Calu3 (cell line): ENCODE measurements around the gene ERP29. TPM values are rescaled to one million over a fixed set of nuclear protein-coding genes. Genes with fewer than 3 reads are reported as not detected.

Source experiments
- BruUV-seq: library from RNA; stranded (reverse); fragments of 400-500 nt; replicated peaks from 2 replicates; lab custom pipeline; 2021; lab: Mats Ljungman, UMichigan
- CTCF ChIA-PET: fragments of 300-600 bp; sonication (Branson Sonifier 250); formaldehyde crosslinking; loops from one replicate; lab custom pipeline; 2022; ENCODE audit warnings: antibody characterized with exemption; lab: Charles Lee
- DNase-seq: peaks from one replicate; pipeline ENCODE4 v3.0.0; 2022
- H3K27ac Mint-ChIP-seq: one replicate; pipeline ENCODE4 v1.8.0; 2022; ENCODE audit warnings: mixed read lengths; ENCODE audit not compliant: unreplicated experiment
- H3K27me3 Mint-ChIP-seq: one replicate; pipeline ENCODE4 v1.8.0; 2022; ENCODE audit warnings: mixed read lengths; ENCODE audit not compliant: unreplicated experiment
- H3K36me3 Mint-ChIP-seq: one replicate; pipeline ENCODE4 v1.8.0; 2022; ENCODE audit warnings: mild to moderate bottlenecking, moderate library complexity, mixed read lengths; ENCODE audit not compliant: insufficient read depth, unreplicated experiment
- H3K4me1 Mint-ChIP-seq: one replicate; pipeline ENCODE4 v1.8.0; 2022; ENCODE audit warnings: mild to moderate bottlenecking, low read depth, mixed read lengths; ENCODE audit not compliant: unreplicated experiment
- H3K4me3 Mint-ChIP-seq: one replicate; pipeline ENCODE4 v1.8.0; 2022; ENCODE audit warnings: mild to moderate bottlenecking, low read depth, moderate library complexity, mixed read lengths; ENCODE audit not compliant: unreplicated experiment
- H3K9me3 Mint-ChIP-seq: one replicate; pipeline ENCODE4 v1.8.0; 2022; ENCODE audit warnings: low read depth, mixed read lengths; ENCODE audit not compliant: unreplicated experiment
- intact Hi-C: fragments of 100-400 bp; cut with micrococcal nuclease; formaldehyde crosslinking; loops from one replicate; pipeline ENCODE4 v1.10.0; 2022; ENCODE audit not compliant: unreplicated experiment
- total RNA-seq: library from RNA; stranded (reverse); gene quantifications from 2 replicates; pipeline ENCODE4 v1.2.3, GENCODE V29; 2022
- TF ChIP-seq, protein P1 (sequence below): fragments of 200-600 bp; IDR thresholded peaks from one replicate; pipeline ENCODE4 v1.8.0; 2022; ENCODE audit warnings: antibody characterized with exemption; ENCODE audit not compliant: unreplicated experiment

The ERP29 gene
- total RNA-seq, 1 experiment from 2014 or later: 162 TPM

DNA sequence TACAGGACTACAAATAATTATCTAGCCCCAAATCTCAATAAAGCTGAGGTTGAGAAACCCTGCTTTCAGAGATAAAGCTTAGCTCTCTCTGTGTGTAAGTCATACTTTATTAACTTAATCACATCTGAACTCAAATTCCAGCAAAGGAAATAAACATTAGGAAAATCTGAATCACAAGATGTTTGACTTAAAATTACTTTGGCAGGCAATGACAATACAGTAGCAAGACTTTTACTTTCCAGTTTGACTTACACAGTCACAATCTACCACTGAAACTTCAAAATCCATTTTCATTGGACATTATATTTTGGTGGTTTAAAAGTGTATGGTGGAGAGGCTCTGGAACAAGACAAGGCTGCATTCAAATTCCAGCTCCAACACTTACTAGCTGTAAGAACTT is 11.7 kb upstream of the ERP29 start:
- CTCF ChIA-PET: interaction anchor here (1.4 kb wide), 1 partner anchor 12 kb away, joined by 3 read pairs; the partner anchor contains the start of genes ERP29 and TMEM116
- H3K27ac Mint-ChIP-seq: no peak overlapping the region
- H3K4me1 Mint-ChIP-seq: peaks cover 15% of the 10 kb centered on the region
- no TSS peak for BruUV-seq
- H3K4me3 Mint-ChIP-seq: no peak overlapping the region
- H3K27me3 Mint-ChIP-seq: no peaks in the 10 kb centered on the region
- intact Hi-C loops: no loop called here
- no peak for DNase-seq
- H3K9me3 Mint-ChIP-seq: no peaks in the 10 kb centered on the region
- H3K36me3 Mint-ChIP-seq: peaks cover 4% of the 10 kb centered on the region
- TF ChIP-seq, protein P1, sequence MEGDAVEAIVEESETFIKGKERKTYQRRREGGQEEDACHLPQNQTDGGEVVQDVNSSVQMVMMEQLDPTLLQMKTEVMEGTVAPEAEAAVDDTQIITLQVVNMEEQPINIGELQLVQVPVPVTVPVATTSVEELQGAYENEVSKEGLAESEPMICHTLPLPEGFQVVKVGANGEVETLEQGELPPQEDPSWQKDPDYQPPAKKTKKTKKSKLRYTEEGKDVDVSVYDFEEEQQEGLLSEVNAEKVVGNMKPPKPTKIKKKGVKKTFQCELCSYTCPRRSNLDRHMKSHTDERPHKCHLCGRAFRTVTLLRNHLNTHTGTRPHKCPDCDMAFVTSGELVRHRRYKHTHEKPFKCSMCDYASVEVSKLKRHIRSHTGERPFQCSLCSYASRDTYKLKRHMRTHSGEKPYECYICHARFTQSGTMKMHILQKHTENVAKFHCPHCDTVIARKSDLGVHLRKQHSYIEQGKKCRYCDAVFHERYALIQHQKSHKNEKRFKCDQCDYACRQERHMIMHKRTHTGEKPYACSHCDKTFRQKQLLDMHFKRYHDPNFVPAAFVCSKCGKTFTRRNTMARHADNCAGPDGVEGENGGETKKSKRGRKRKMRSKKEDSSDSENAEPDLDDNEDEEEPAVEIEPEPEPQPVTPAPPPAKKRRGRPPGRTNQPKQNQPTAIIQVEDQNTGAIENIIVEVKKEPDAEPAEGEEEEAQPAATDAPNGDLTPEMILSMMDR: no peak

DNA sequence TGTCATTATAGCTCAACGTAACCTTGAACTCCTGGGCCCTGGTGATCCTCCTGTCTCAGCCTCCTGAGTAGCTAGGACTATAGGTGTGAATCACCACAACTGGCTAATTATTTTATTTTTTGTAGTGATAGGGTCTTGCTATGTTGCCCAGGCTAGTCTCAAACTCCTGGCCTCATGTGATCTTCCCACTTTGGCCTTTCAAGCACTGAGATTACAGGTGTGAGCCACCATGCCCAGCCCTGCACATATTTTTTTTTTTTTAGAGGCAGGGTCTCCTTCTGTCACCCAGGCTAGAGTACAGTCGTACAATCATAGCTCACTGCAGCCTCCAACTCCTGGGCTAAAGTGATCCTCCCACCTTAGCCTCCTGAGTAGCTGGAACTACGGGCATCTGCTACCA is 9.2 kb upstream of the ERP29 start:
- Mint-ChIP-seq H3K36me3 (peaks cover 4% of the 10 kb centered on the region), H3K27me3 (no peaks in the 10 kb centered on the region), H3K4me3 (no peak overlapping the region), H3K4me1 (peaks cover 17% of the 10 kb centered on the region), H3K9me3 (no peaks in the 10 kb centered on the region), H3K27ac (no peak overlapping the region)
- CTCF ChIA-PET: interaction anchor here (0.6 to 1.6 kb wide), 2 partner anchors 9 kb away, joined by 3 to 5 read pairs; partner anchors contain the start of genes ERP29 and TMEM116
- intact Hi-C loops: no loop called here
- no peak for DNase-seq
- TF ChIP-seq, protein P1: no peak
- BruUV-seq: no TSS peak

DNA sequence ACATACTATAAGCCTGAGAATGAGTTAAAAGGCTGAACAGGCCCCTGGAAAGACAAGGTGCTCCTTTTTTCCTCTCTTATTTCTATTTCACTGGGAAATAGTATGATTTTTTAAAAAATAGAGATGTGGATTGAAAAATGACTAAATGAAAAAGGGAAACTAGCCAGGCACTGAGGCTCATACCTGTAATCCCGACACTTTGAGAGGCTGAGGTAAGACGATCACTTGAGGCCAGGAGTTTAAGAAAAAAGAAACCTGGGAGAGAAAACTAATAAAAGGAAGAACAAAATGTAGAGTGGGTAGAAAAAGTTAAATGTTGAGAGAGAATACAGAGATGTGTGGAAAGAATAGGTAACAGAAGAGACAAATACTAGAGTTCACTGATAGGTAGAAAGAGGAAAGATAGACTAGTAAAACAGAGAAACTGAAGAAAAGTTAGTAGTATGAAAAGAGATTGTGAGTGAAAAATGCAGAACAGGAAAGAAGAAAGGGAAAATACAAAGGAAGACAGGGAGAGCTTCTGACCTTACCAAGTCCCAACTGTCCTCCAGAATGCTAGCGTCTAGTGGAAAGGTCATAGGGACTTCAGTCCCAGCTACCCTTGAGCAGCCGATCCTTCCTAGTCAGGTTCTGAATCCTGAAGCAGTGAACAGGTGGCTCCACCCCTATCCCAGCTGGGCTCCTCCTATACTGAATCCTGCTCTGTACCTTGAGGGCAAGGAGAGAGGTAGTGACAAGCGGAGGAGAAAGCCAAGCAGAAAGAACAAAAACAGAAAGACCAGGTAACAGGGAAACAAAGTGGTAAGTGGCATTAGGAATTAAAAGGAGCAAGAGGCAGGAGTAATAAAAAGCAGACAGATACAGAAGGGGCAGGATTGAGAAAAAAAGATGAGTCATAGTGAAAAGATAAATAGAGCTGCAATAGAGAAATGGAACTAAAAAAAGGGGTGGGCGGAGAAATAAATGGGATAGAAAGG is 7.5 kb upstream of the ERP29 start:
- H3K36me3 Mint-ChIP-seq: peaks cover 4% of the 10 kb centered on the region
- H3K9me3 Mint-ChIP-seq: no peaks in the 10 kb centered on the region
- TF ChIP-seq, protein P1: no peak
- BruUV-seq: no TSS peak
- peak; percentile 39 for DNase-seq
- peaks cover 24% of the 10 kb centered on the region for H3K4me1 Mint-ChIP-seq
- H3K4me3 Mint-ChIP-seq: peak overlapping the region; percentile 5
- intact Hi-C loops: no loop called here
- CTCF ChIA-PET: interaction anchor here (0.6 kb wide), 2 partner anchors 60 to 513 kb away, joined by 3 to 7 read pairs; no protein-coding TSS in a partner anchor
- no peaks in the 10 kb centered on the region for H3K27me3 Mint-ChIP-seq
- H3K27ac Mint-ChIP-seq: peak overlapping the region; percentile 24

DNA sequence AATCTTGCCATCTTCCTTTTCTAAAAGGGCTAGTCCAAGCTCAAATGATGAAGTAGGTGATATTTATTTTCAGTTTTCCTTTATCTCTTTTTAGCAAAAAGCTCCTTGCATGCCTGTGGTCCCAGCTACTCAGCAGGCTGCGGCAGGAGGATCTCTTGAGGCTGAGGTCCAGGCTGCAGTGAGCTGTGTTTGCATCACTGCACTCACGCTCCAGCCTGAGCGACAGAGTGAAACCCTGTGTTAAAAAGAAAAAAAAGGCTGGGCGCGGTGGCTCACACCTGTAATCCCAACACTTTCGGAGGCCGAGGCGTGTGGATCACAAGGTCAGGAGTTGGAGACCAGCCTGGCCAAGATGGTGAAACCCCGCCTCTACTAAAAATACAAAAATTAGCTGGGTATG is 5.3 kb upstream of the ERP29 start:
- H3K4me3 Mint-ChIP-seq: no peak overlapping the region
- no peaks in the 10 kb centered on the region for H3K9me3 Mint-ChIP-seq
- no peak overlapping the region for H3K27ac Mint-ChIP-seq
- H3K4me1 Mint-ChIP-seq: peaks cover 36% of the 10 kb centered on the region
- intact Hi-C loops: no loop called here
- CTCF ChIA-PET: no interaction called here
- no TSS peak for BruUV-seq
- no peaks in the 10 kb centered on the region for H3K27me3 Mint-ChIP-seq
- no peak for DNase-seq
- H3K36me3 Mint-ChIP-seq: peaks cover 20% of the 10 kb centered on the region
- TF ChIP-seq, protein P1: no peak
